Activated naive CD4-positive, alpha-beta T cell treated with anti-CD3 and anti-CD28 coated beads, Interleukin-2, amount 50 U/mL, for 24 hours (primary cell): ENCODE measurements around the gene C10orf90.

Experiments used
- H3K27ac Mint-ChIP-seq: one replicate; pipeline ENCODE4 v1.8.0; 2021; ENCODE audit warnings: mild to moderate bottlenecking, mixed read lengths
- H3K27me3 Mint-ChIP-seq: one replicate; pipeline ENCODE4 v1.8.0; 2021; ENCODE audit warnings: mixed read lengths
- H3K36me3 Mint-ChIP-seq: one replicate; pipeline ENCODE4 v1.8.0; 2021; ENCODE audit warnings: mixed read lengths
- H3K4me1 Mint-ChIP-seq: one replicate; pipeline ENCODE4 v1.8.0; 2021; ENCODE audit warnings: mixed read lengths
- H3K4me3 Mint-ChIP-seq: one replicate; pipeline ENCODE4 v1.8.0; 2021; ENCODE audit warnings: mild to moderate bottlenecking, mixed read lengths
- H3K9me3 Mint-ChIP-seq: one replicate; pipeline ENCODE4 v1.8.0; 2021; ENCODE audit warnings: mixed read lengths

C10orf90 gene

GRCh38 chr10:126670056-126670894 lies at the start of gene C10orf90:
Gene C10orf90, minus strand, starts transcription at chr10:126670693. Its CDS starts 213 bp downstream, at chr10:126670480.
- Mint-ChIP-seq H3K36me3 (no peaks in the 10 kb centered on the region), H3K4me3 (no peak within 1 kb of the TSS), H3K27ac (no peak within 1 kb of the TSS), H3K4me1 (no peaks in the 10 kb centered on the region), H3K27me3 (peaks cover 4% of the 10 kb centered on the region), H3K9me3 (peaks cover 3% of the 10 kb centered on the region)

GRCh38 chr10:126716366-126716765 lies 45.9 kb upstream of the C10orf90 start:
- H3K4me3 Mint-ChIP-seq = no peak overlapping the region
- no peaks in the 10 kb centered on the region for H3K9me3 Mint-ChIP-seq
- no peaks in the 10 kb centered on the region for H3K4me1 Mint-ChIP-seq
- H3K27ac Mint-ChIP-seq = no peak overlapping the region
- H3K27me3 Mint-ChIP-seq = no peaks in the 10 kb centered on the region
- no peaks in the 10 kb centered on the region for H3K36me3 Mint-ChIP-seq

- Mint-ChIP-seq H3K27ac (no peak overlapping the region), H3K36me3 (no peaks in the 10 kb centered on the region), H3K27me3 (no peaks in the 10 kb centered on the region), H3K4me3 (no peak overlapping the region), H3K4me1 (no peaks in the 10 kb centered on the region), H3K9me3 (no peaks in the 10 kb centered on the region)
Measured at GRCh38 chr10:126713594-126713993, 43.1 kb upstream of the C10orf90 start.

GRCh38 chr10:126712681-126713080 lies 42.2 kb upstream of the C10orf90 start:
- Mint-ChIP-seq H3K27ac (no peak overlapping the region), H3K4me1 (no peaks in the 10 kb centered on the region), H3K9me3 (no peaks in the 10 kb centered on the region)

GRCh38 chr10:126705951-126706565 lies 35.6 kb upstream of the C10orf90 start:
- Mint-ChIP-seq H3K9me3 (no peaks in the 10 kb centered on the region), H3K36me3 (no peaks in the 10 kb centered on the region), H3K4me3 (no peak overlapping the region), H3K27ac (no peak overlapping the region), H3K27me3 (no peaks in the 10 kb centered on the region), H3K4me1 (no peaks in the 10 kb centered on the region)

More at GRCh38 chr10:126712681-126713080, 42.2 kb upstream of the C10orf90 start:
- no peaks in the 10 kb centered on the region for H3K36me3 Mint-ChIP-seq
- no peak overlapping the region for H3K4me3 Mint-ChIP-seq
- H3K27me3 Mint-ChIP-seq = no peaks in the 10 kb centered on the region

- Mint-ChIP-seq H3K4me1 (no peaks in the 10 kb centered on the region), H3K4me3 (no peak overlapping the region), H3K27me3 (no peaks in the 10 kb centered on the region), H3K27ac (no peak overlapping the region), H3K36me3 (no peaks in the 10 kb centered on the region), H3K9me3 (no peaks in the 10 kb centered on the region)
Measured at GRCh38 chr10:126705131-126705530, 34.6 kb upstream of the C10orf90 start.

GRCh38 chr10:126704649-126705048 lies 34.2 kb upstream of the C10orf90 start:
- no peaks in the 10 kb centered on the region for H3K27me3 Mint-ChIP-seq
- H3K4me3 Mint-ChIP-seq = no peak overlapping the region
- no peak overlapping the region for H3K27ac Mint-ChIP-seq
- no peaks in the 10 kb centered on the region for H3K36me3 Mint-ChIP-seq
- no peaks in the 10 kb centered on the region for H3K4me1 Mint-ChIP-seq
- no peaks in the 10 kb centered on the region for H3K9me3 Mint-ChIP-seq

- H3K27me3 Mint-ChIP-seq = peaks cover 4% of the 10 kb centered on the region
- no peaks in the 10 kb centered on the region for H3K4me1 Mint-ChIP-seq
- H3K27ac Mint-ChIP-seq = no peak overlapping the region
- H3K9me3 Mint-ChIP-seq = no peaks in the 10 kb centered on the region
- no peak overlapping the region for H3K4me3 Mint-ChIP-seq
- H3K36me3 Mint-ChIP-seq = no peaks in the 10 kb centered on the region
Measured at GRCh38 chr10:126702181-126702580, 31.7 kb upstream of the C10orf90 start.

GRCh38 chr10:126701526-126701925 lies 31.0 kb upstream of the C10orf90 start:
- Mint-ChIP-seq H3K9me3 (no peaks in the 10 kb centered on the region), H3K4me3 (no peak overlapping the region), H3K4me1 (no peaks in the 10 kb centered on the region), H3K27me3 (peaks cover 4% of the 10 kb centered on the region), H3K36me3 (no peaks in the 10 kb centered on the region), H3K27ac (no peak overlapping the region)

- H3K9me3 Mint-ChIP-seq = peaks cover 4% of the 10 kb centered on the region
- no peak overlapping the region for H3K4me3 Mint-ChIP-seq
- H3K27me3 Mint-ChIP-seq = peaks cover 4% of the 10 kb centered on the region
- H3K27ac Mint-ChIP-seq = no peak overlapping the region
- no peaks in the 10 kb centered on the region for H3K36me3 Mint-ChIP-seq
- no peaks in the 10 kb centered on the region for H3K4me1 Mint-ChIP-seq
Measured at GRCh38 chr10:126696684-126697083, 26.2 kb upstream of the C10orf90 start.

- H3K27ac Mint-ChIP-seq = no peak overlapping the region
- H3K4me1 Mint-ChIP-seq = no peaks in the 10 kb centered on the region
- peaks cover 4% of the 10 kb centered on the region for H3K9me3 Mint-ChIP-seq
- H3K36me3 Mint-ChIP-seq = no peaks in the 10 kb centered on the region
- H3K4me3 Mint-ChIP-seq = no peak overlapping the region
- H3K27me3 Mint-ChIP-seq = no peaks in the 10 kb centered on the region
Measured at GRCh38 chr10:126691456-126691855, 21.0 kb upstream of the C10orf90 start.

- Mint-ChIP-seq H3K4me3 (no peak overlapping the region), H3K27ac (no peak overlapping the region), H3K36me3 (no peaks in the 10 kb centered on the region), H3K27me3 (no peaks in the 10 kb centered on the region), H3K4me1 (no peaks in the 10 kb centered on the region), H3K9me3 (peaks cover 4% of the 10 kb centered on the region)
Measured at GRCh38 chr10:126690534-126690933, 20.0 kb upstream of the C10orf90 start.

- no peak overlapping the region for H3K27ac Mint-ChIP-seq
- no peaks in the 10 kb centered on the region for H3K9me3 Mint-ChIP-seq
- H3K4me1 Mint-ChIP-seq = no peaks in the 10 kb centered on the region
- no peaks in the 10 kb centered on the region for H3K36me3 Mint-ChIP-seq
- H3K4me3 Mint-ChIP-seq = no peak overlapping the region
- no peaks in the 10 kb centered on the region for H3K27me3 Mint-ChIP-seq
Measured at GRCh38 chr10:126689461-126689994, 19.0 kb upstream of the C10orf90 start.

- no peak overlapping the region for H3K27ac Mint-ChIP-seq
- H3K4me3 Mint-ChIP-seq = no peak overlapping the region
- H3K27me3 Mint-ChIP-seq = no peaks in the 10 kb centered on the region
- H3K9me3 Mint-ChIP-seq = no peaks in the 10 kb centered on the region
- no peaks in the 10 kb centered on the region for H3K36me3 Mint-ChIP-seq
- H3K4me1 Mint-ChIP-seq = no peaks in the 10 kb centered on the region
Measured at GRCh38 chr10:126687121-126687606, 16.7 kb upstream of the C10orf90 start.

GRCh38 chr10:126686719-126687118 lies 16.2 kb upstream of the C10orf90 start:
- Mint-ChIP-seq H3K27ac (no peak overlapping the region), H3K4me1 (no peaks in the 10 kb centered on the region), H3K9me3 (no peaks in the 10 kb centered on the region), H3K36me3 (no peaks in the 10 kb centered on the region), H3K4me3 (no peak overlapping the region), H3K27me3 (no peaks in the 10 kb centered on the region)

- Mint-ChIP-seq H3K27ac (no peak overlapping the region), H3K4me3 (no peak overlapping the region), H3K36me3 (no peaks in the 10 kb centered on the region), H3K4me1 (no peaks in the 10 kb centered on the region), H3K27me3 (no peaks in the 10 kb centered on the region), H3K9me3 (no peaks in the 10 kb centered on the region)
Measured at GRCh38 chr10:126686268-126686667, 15.8 kb upstream of the C10orf90 start.
